ENCODE results near the gene ZBTB7C.

Gene ZBTB7C

GRCh38 chr18:48133671-48134251, 275.4 kb downstream of the ZBTB7C start (continued):
- TF ChIP-seq RBAK (tag by site-specific recombination; IDR thresholded peaks at IDR 0.05) (peak; percentile 79; the same call in 1 of the 2 replicates), ZNF341 (tag by site-specific recombination; IDR thresholded peaks at IDR 0.05; ENCODE audit: low read depth) (peak; percentile 61), ZFP41 (tag by site-specific recombination; IDR thresholded peaks at IDR 0.05; ENCODE audit: borderline replicate concordance) (no peak), PRDM10 (tag by site-specific recombination; IDR thresholded peaks at IDR 0.05) (0 out of 2 replicates have a peak, but pooled peaks have one; percentile 42), ZNF596 (tag by site-specific recombination; IDR thresholded peaks at IDR 0.05) (peak; percentile 68), MZF1 (tag by site-specific recombination; IDR thresholded peaks at IDR 0.05; ENCODE audit: borderline replicate concordance) (0 out of 2 replicates have a peak, but pooled peaks have one; percentile 18), ZNF510 (tag by site-specific recombination; IDR thresholded peaks at IDR 0.05; ENCODE audit: insufficient replicate concordance) (no peak), ZFP69B (tag by site-specific recombination; IDR thresholded peaks at IDR 0.05) (no peak), SP7 (tag by site-specific recombination; IDR thresholded peaks at IDR 0.05) (peak; percentile 89), ZXDB (tag by site-specific recombination; IDR thresholded peaks at IDR 0.05) (peak; percentile 85), ZNF843 (tag by site-specific recombination; IDR thresholded peaks at IDR 0.05) (peak; percentile 56; the same call in 1 of the 2 replicates), IKZF3 (tag by site-specific recombination; IDR thresholded peaks at IDR 0.05) (0 out of 2 replicates have a peak, but pooled peaks have one; percentile 16), FEZF1 (tag by site-specific recombination; IDR thresholded peaks at IDR 0.05) (peak; percentile 86), TRIM28 (IDR thresholded peaks at IDR 0.05; ENCODE audit: borderline replicate concordance, low read length) (peak; percentile 81), SCRT2 (tag by site-specific recombination; IDR thresholded peaks at IDR 0.05) (peak; percentile 92), SCRT1 (tag by site-specific recombination; IDR thresholded peaks at IDR 0.05; ENCODE audit: borderline replicate concordance) (peak; percentile 97), ZNF449 (tag by site-specific recombination; IDR thresholded peaks at IDR 0.05) (peak; percentile 98), ZIC2 (tag by site-specific recombination; IDR thresholded peaks at IDR 0.05) (peak; percentile 92)

GRCh38 chr18:48132797-48133655, 276.2 kb downstream of the ZBTB7C start:
- no peaks in the 10 kb centered on the region for H3K9me3 ChIP-seq (ENCODE audit: control insufficient read depth, insufficient read depth, low read depth, low read length)
- H3K4me3 ChIP-seq (ENCODE audit: low read depth, low read length) = no peak overlapping the region
- H3K36me3 ChIP-seq (ENCODE audit: control insufficient read depth in 2 of 2, insufficient read depth in 1 of 2, low read length in 2 of 2) = no peaks in the 10 kb centered on the region
- CTCF ChIA-PET = interaction anchor here (0.6 to 1.0 kb wide), 3 partner anchors 16 to 242 kb away, joined by 3 to 5 read pairs (median 4); no protein-coding TSS in a partner anchor
- no peak overlapping the region; the same call in 1 of the 2 replicates for H3K27ac ChIP-seq (ENCODE audit: extremely low read depth, low read depth, low read length)
- H3K4me1 ChIP-seq (ENCODE audit: control insufficient read depth, insufficient read depth, low read length) = peaks cover 29% of the 10 kb centered on the region
- TF ChIP-seq ZBTB20 (tag by site-specific recombination; IDR thresholded peaks at IDR 0.05) (0 out of 2 replicates have a peak, but pooled peaks have one; percentile 6), PRDM1 (tag by site-specific recombination; IDR thresholded peaks at IDR 0.05) (peak; percentile 77), ZNF555 (tag by site-specific recombination; conservative IDR thresholded peaks at IDR 0.05) (no peak)
- POLR2A ChIA-PET = interaction anchor here (0.6 kb wide), 1 partner anchor 28 kb away, joined by 5 read pairs; no protein-coding TSS in a partner anchor
